SH-SY5Y (cell line): ENCODE data around the gene MDGA2.

Source experiments
- GATA2 ChIP-seq: IDR thresholded peaks from 2 replicates; pipeline ENCODE4 v1.6.1; 2011; ENCODE audit warnings: mild to moderate bottlenecking, low read depth, low read length
- GATA3 ChIP-seq: IDR thresholded peaks from 2 replicates; pipeline ENCODE4 v1.6.1; 2011; ENCODE audit warnings: low read depth, mild to moderate bottlenecking, low read length, moderate library complexity

DNA sequence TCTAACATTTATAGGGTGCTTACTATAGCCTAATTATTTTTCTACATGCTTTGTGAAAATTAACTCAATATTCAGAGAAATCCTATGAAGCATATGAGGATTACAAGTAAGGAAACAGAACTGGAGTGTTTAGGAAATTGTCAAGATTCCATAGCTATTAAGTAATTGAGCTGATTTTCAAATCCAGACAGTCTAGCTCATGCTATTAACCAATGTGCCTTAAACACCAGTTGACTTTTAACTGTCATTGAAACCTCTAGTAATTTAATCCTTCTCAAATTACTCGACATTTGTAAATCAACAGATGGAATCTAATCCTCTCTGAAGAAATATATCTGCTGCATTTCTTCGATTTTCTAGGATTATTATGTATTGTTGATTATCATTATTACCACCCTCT, 488.9 kb downstream of the MDGA2 start:
- TF ChIP-seq GATA2 (no peak), GATA3 (no peak)
